Fibroblast of skin of back (primary cell): ENCODE results near the gene EXD3.

Experiments used
- DNase-seq: peaks from one replicate; pipeline ENCODE4 v3.0.0-alpha.2; 2013

The EXD3 gene

GRCh38 chr9:137447722-137448601 is 25.0 kb upstream of the EXD3 start:
- DNase-seq: no peak

GRCh38 chr9:137446851-137447471 is 24.0 kb upstream of the EXD3 start:
- peak; percentile 40 for DNase-seq

GRCh38 chr9:137445930-137446431 is 23.0 kb upstream of the EXD3 start:
- DNase-seq: no peak

- DNase-seq: peak; percentile 77
These were observed 22.4 kb upstream of the EXD3 start for GRCh38 chr9:137445275-137445807.

DNA sequence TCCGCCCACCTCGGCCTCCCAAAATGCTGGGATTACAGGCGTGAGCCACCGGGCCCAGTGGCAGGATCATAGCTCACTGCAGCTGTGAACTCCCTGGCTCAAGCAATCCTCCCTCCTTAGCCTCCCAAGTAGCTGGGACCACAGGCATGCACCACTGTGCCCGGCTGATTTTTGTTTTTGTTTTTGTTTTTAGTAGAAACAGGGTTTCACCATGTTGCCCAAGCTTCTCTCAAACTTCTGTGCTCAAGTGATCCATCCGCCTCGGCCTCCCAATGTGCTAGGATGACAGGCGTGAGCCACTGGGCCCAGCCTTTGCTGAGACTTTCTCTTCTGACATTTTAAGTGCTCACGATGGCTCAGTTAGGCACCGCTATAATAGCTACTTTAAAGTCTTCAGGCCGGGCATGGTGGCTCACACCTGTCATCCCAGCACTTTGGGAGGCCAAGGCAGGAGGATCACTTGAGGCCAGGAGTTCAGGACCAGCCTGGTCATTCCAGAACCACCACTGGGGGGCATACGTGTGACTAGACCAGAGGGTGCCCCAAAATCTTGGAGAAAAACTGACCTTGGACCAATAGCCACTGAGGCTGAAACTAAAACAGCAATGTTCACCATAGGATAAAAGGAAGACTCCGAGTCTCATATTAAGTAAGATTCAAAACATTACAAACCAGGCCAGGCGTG is 21.3 kb upstream of the EXD3 start:
- DNase-seq: no peak

GRCh38 chr9:137441935-137442321 is 19.0 kb upstream of the EXD3 start:
- no peak for DNase-seq

- DNase-seq: no peak
These were observed 18.4 kb upstream of the EXD3 start, which contains the start of gene ENTPD8 for GRCh38 chr9:137441289-137441934. TSS of gene ENTPD8 (minus strand) at chr9:137441357. CDS start at chr9:137438285, 3,072 bp downstream.

- DNase-seq: no peak
These were observed 16.3 kb upstream of the EXD3 start for GRCh38 chr9:137439158-137439714.

GRCh38 chr9:137438591-137439157 is 15.7 kb upstream of the EXD3 start:
- DNase-seq: no peak

DNA sequence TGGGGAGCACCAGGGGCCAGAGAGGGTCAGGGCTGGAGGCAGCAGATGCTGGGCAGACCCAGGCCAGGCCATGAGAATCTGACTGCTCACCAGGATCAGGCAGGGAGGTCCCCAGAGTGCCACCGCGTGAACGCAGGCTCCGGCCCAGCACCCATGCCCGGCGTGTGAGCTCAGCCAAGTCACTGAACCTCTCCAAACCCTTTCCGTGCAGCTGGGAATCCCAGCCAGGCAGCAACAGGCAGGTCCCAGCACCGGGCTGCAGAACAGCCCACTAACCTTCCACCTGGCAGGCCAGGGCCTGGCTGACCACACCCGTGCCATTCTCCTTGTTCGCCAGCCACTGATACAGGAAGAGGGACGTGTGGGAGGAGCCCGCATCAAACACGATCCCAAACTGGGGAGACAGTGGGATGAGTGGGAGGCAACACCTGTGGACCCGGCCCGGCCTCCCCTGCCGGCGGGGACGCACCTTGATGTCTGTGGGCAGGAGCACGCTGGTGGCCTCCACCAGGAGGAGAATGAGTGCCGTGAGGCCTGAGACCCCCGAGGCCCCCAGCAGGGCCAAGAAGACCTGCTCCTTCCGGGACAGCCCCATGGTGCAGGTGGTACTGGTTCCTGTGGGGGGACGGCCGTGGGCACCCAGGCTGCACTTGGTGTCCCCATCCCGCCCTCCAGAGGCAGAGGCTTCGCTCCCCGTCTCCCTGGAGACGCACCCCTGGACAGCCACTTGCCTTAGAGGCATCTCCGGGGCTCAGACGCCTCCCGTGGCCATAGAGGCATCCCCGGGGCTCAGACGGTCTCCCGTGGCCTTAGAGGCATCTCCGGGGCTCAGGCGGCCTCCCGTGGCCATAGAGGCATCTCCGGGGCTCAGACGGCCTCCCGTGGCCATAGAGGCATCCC is 15.0 kb upstream of the EXD3 start:
- no peak for DNase-seq

DNA sequence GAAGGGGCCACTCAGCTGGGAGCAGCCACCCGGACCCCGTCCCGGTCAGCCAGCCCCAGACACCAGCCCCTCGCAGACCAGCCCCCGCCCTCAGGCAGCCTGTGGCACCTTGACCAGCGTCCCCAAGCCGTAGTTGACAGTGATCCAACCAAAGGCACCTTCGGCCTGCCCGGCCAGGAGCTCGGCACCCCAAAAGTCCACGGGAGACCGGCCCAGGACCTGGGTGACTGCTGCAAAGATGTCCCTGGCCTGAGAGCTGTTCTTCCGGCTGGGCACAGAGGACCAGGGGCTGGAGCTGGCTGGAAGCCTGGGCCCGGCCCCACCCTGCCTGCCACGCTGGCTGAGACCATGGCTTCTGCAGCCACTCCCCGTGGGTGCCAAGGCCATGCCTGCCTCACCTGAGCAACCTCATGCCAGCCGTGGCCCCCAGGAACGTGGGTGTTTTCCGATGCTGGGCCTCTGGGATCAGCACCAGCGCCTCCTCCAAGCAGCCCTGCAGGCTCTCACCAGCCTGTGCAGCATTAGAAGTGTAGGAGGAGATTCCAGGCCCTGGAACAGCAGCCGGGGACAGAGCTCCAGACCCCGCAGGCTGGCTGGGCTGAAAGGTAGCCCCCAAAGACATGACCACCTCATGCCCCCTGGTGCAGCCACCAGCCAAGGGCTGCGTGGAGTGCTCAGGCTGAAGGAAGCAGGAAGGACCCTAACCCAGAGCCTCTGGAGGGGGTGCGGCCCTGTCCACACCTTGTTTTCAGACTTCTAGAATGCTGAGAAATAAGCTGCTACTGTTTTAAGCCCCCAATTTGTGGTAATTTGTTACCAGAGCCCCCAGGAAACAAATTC is 14.0 kb upstream of the EXD3 start:
- no peak for DNase-seq

GRCh38 chr9:137435980-137436760 is 13.2 kb upstream of the EXD3 start:
- peak; percentile 43 for DNase-seq

DNA sequence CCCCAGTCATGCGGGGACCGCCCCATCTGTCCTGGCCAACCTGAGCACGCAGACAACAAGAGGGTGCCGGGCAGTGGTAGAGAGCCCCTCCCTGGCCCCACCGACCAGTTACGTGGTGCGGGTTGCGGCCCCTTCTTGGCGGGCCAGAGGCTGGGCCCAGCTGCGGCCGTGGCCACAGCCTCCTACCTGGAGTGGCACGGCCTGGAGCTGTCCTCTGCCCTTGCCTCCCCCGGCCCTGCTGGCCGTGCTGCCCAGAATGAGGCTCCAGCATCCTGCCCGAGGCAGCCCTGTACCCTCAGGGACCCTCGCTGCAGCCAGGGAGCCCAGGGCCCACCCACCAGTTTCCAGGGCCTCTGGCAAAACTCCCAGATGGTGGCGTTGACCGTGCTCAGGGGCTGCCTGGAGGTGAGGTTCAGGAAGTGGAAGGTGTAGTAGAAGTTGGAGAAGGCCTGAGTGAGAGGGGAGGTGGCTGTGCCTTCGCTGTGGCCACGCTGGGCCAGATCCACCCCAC is 12.5 kb upstream of the EXD3 start:
- no peak for DNase-seq

DNA sequence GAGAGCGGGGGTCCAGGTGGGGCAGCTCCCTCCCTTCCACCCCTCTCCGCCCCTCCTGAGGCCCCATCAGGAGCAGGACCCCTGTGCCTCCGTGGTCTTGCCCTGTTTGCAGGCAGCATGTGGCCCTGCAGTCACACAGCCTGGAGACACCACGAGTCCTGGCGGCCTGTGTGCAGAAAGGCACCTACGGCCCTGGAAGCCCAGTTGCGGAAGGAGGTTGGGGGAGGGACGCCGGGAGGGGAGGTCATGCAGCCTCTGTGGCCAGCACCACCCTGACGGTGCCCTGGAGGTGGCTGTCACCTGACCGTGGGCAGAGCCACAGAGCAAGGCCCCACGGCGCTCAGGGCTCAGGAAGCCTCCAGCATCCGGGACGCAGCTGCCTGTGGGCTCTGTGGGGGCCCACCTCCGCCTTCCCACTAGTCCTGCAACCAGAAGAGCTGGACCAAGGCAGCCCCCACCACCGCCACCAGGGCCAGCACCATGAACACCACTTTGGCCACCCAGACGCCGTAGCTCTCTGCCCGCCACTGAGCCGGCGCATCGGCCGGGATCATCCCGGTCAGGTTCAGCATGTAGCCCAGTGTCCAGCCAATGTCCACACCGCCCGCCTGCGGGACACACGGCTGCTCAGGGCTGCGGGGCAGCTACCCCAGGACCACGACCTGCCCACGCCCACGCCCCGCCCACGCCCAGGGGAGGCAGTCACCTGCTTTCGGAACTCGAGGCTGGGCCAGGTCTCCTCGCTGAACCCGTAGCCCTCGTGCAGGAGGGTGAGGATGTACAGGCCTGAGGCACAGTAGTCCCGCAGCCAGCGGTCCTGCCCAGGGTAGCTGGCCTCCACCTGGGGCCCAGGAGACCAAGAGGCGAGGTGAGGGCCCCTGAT is 11.8 kb upstream of the EXD3 start:
- no peak for DNase-seq

DNA sequence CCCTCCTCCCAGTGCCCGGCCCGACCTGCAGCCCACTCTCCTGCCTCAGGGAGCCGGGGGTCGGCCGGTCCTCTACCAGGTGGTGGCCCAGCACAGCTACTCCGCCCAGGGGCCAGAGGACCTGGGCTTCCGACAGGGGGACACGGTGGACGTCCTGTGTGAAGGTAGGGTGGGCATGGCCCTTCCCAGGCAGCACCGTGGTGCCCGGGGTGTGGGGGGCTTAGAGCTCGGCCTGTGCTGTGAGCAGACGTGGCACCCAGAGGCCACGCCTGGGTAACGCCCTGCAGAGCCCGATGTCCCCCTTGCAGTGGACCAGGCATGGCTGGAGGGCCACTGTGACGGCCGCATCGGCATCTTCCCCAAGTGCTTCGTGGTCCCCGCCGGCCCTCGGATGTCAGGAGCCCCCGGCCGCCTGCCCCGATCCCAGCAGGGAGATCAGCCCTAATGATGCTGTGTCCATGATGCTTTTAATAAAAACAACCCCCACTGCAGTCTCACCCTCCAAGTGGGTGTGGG is 11.0 kb upstream of the EXD3 start:
- DNase-seq: no peak

GRCh38 chr9:137433349-137433915 is 10.5 kb upstream of the EXD3 start:
- DNase-seq: no peak
